BE2C (cell line): ENCODE measurements around the gene ELAC2.

Experiments used
- DNase-seq: peaks from one replicate; pipeline ENCODE4 v3.0.0-alpha.2; 2020
- H3K27me3 ChIP-seq: fragments of 250-450 bp; sonication (Bioruptor Pico); 2 replicates; pipeline ENCODE4 v1.5.1; 2020; ENCODE audit warnings: mild to moderate bottlenecking
- H3K36me3 ChIP-seq: fragments of 250-450 bp; sonication (Bioruptor Pico); 2 replicates; pipeline ENCODE4 v1.5.1; 2020; ENCODE audit warnings: mild to moderate bottlenecking
- H3K4me1 ChIP-seq: fragments of 250-450 bp; sonication (Bioruptor Pico); 2 replicates; pipeline ENCODE4 v1.5.1; 2020
- H3K4me3 ChIP-seq: 2 replicates; pipeline ENCODE4 v1.5.1; 2011; ENCODE audit warnings: low read depth, low read length
- H3K9me3 ChIP-seq: fragments of 250-450 bp; sonication (Bioruptor Pico); 2 replicates; pipeline ENCODE4 v1.5.1; 2020
- CTCF ChIP-seq: IDR thresholded peaks from 2 replicates; pipeline ENCODE4 v1.5.1; 2012; ENCODE audit warnings: mild to moderate bottlenecking, low read depth, low read length

The ELAC2 gene

GRCh38 chr17:12967962-12968361 is 49.9 kb downstream of the ELAC2 start:
- Histone ChIP-seq H3K4me1 (no peaks in the 10 kb centered on the region), H3K9me3 (no peaks in the 10 kb centered on the region), H3K4me3 (no peak overlapping the region), H3K36me3 (no peaks in the 10 kb centered on the region), H3K27me3 (no peaks in the 10 kb centered on the region)
- no peak for TF ChIP-seq CTCF
- no peak for DNase-seq

- DNase-seq, result no peak
- H3K36me3 ChIP-seq, result no peaks in the 10 kb centered on the region
- no peaks in the 10 kb centered on the region for H3K4me1 ChIP-seq
- no peak for TF ChIP-seq CTCF
- H3K27me3 ChIP-seq, result no peaks in the 10 kb centered on the region
- H3K4me3 ChIP-seq, result no peak overlapping the region
- no peaks in the 10 kb centered on the region for H3K9me3 ChIP-seq
These were observed 51.4 kb downstream of the ELAC2 start for GRCh38 chr17:12966413-12966812.

- Histone ChIP-seq H3K27me3 (no peaks in the 10 kb centered on the region), H3K4me1 (no peaks in the 10 kb centered on the region), H3K36me3 (no peaks in the 10 kb centered on the region), H3K4me3 (no peak overlapping the region), H3K9me3 (no peaks in the 10 kb centered on the region)
- TF ChIP-seq CTCF, result no peak
- no peak for DNase-seq
These were observed 51.8 kb downstream of the ELAC2 start for GRCh38 chr17:12965988-12966387.

- H3K27me3 ChIP-seq, result no peaks in the 10 kb centered on the region
These were observed 53.0 kb downstream of the ELAC2 start for GRCh38 chr17:12964840-12965239.

GRCh38 chr17:12964162-12964561 is 53.7 kb downstream of the ELAC2 start:
- no peaks in the 10 kb centered on the region for H3K36me3 ChIP-seq
- TF ChIP-seq CTCF, result no peak
- H3K4me3 ChIP-seq, result no peak overlapping the region
- DNase-seq, result no peak
- H3K27me3 ChIP-seq, result no peaks in the 10 kb centered on the region
- H3K9me3 ChIP-seq, result no peaks in the 10 kb centered on the region
- no peaks in the 10 kb centered on the region for H3K4me1 ChIP-seq

More at GRCh38 chr17:12964840-12965239, 53.0 kb downstream of the ELAC2 start:
- Histone ChIP-seq H3K4me1 (no peaks in the 10 kb centered on the region), H3K4me3 (no peak overlapping the region), H3K36me3 (no peaks in the 10 kb centered on the region), H3K9me3 (no peaks in the 10 kb centered on the region)
- no peak for DNase-seq
- TF ChIP-seq CTCF, result no peak

- H3K4me1 ChIP-seq, result no peaks in the 10 kb centered on the region
- DNase-seq, result no peak
- H3K27me3 ChIP-seq, result no peaks in the 10 kb centered on the region
- H3K4me3 ChIP-seq, result no peak overlapping the region
- H3K9me3 ChIP-seq, result no peaks in the 10 kb centered on the region
- H3K36me3 ChIP-seq, result no peaks in the 10 kb centered on the region
- TF ChIP-seq CTCF, result no peak
These were observed 54.3 kb downstream of the ELAC2 start for GRCh38 chr17:12963505-12963904.
